Activated T-cell treated with anti-CD3 and anti-CD28 coated beads for 1 hour (primary cell): Measurements from ENCODE around the gene NIP7.
"Not testable (repeated sequence)": the region's sequence is repeated elsewhere in the genome, so short reads cannot be mapped to it uniquely, and the experiment has no call there.

ENCODE experiments used
- DNase-seq: peaks from one replicate; pipeline ENCODE4 v3.0.0-alpha.2; 2020; ENCODE audit warnings: low read depth

The NIP7 gene

DNA sequence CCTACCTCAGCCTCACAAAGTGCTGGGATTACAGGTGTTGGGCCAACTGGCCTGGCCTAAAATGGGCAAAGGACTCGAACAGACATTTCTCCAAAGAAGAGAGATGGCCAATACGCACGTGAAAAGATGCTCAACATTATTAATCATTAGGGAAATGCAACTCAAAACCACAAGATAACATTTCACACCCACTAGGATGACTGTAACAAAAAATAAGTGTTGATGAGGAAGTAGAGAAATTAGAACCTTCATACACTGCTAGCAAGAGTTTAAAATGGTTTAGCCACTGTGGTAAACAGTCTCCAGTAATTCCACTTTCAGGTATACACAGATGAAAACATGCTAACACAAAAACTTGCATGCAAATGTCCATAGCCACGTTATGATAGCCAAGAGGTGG is 6.4 kb downstream of the NIP7 start:
- no peak for DNase-seq

DNA sequence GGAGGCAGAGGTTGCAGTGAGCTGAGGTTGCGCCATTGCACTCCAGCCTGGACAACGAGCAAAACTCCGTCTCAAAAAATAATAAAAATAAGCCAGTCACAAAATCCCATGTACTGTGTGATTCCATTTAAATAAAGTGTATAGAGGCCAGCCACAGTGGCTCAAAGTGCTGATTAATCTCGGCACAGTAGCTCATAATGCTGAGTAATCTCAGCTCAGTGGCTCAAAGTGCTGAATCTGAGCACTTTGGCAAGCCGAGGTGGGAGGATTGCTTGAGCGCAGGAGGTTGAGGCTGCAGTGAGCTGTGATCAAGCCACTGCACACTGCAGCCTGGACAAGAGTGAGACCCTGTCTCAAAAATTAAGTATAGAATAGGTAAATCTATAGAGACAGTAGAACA is 7.1 kb downstream of the NIP7 start:
- no peak for DNase-seq

DNA sequence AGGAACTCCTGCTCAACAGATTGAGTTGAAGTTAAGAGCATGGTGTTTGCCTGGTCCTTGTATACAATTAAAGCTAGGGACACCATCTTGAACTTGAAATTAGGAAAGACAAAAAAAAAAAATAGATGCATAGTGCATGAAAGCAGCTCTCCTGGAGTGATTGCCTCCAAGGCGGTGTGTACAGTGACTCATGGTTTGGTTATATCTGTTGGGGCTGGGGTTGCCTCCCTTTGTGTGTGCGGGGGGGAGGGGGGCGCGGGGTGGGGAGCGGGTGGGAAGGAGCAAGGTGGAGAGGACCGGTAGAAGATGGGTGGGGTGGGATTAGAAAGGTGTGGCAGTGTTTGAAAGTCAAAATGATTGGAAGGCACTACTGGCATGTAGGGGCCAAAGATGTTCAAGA is 8.7 kb downstream of the NIP7 start:
- DNase-seq = no peak

DNA sequence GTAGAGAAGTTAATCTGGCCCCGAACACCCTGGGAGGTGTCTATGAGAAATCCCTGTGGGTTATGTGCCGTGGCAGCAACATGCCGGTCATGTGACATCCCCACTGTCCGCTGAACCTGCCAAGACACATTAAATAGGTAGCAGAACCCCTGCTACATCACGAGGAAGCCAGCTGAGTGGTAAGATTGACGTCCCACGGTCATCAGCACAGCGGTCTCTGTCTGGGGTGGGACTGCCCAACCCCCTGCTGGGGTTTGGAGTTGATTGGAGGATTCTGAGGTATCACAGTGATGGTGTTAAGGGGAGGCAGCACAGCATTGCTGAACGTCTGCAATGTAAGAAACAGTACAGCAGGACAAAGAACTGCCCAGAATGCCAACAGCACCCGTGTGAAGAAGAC is 10.0 kb downstream of the NIP7 start:
- no peak for DNase-seq

DNA sequence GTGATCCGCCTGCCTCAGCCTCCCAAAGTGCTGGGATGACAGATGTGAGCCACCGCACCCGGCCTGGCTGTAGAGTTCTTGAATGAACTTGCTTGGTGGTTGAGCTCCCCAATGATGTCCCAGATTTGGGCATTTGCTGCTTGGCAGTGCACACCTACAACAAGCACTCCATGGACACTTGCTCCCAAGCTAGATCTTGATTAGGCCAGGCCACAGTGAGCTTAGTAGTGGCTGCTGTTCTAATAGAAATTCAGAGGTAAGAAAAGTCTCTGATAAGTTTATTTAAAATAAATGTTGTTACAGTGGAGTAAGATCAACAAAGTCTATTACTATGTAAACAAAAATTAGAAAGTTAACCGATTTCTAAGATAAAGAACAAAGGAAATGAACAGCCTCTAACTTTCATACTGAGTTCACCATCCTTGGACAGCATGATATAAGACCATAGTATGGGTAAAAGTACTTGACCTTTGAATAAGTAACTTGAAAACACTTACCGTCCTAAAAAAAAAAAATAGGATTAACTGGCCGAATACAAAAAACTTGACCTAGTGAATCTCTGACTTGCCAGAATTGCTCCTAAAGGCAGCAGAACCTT is 11.1 kb downstream of the NIP7 start:
- DNase-seq = no peak

DNA sequence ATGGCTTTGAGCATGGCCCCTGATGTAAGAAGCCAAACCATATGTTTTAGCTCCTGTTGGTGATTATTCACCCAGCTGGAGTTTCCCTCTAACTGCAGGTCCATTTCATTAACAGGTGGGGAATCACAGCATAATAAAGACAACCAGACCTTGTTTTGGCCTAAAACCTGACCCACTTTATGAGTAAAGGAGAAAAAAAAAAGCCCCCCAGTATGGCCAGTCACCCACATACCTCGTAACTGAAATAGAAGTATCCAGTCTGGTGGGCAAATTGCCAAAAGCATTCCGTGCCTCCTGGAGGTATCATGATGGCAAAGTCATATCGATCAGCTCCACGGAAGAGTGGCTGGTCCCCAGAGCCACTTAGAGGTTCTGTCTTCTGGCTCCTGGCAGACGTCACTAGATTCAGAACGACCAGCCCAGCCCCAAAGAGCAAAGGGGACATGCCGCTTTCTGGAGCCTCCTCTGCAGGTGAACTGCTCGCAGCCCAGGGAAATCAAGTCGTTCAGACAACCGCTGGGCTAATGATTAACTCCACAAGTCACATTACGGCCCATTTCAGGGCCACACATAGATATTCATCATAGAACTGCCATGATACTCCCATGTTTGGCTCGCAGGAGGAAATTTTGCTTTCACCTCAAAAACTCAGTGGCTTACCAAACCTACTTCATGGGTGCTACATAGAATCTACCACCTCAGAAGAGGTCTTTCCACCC is 11.9 kb downstream of the NIP7 start, which contains the start of gene TMED6:
Gene TMED6, minus strand, starts transcription at position 478 of the 719 bp plus-strand sequence. Its CDS starts 33 bp downstream, at position 445.
- no peak for DNase-seq

DNA sequence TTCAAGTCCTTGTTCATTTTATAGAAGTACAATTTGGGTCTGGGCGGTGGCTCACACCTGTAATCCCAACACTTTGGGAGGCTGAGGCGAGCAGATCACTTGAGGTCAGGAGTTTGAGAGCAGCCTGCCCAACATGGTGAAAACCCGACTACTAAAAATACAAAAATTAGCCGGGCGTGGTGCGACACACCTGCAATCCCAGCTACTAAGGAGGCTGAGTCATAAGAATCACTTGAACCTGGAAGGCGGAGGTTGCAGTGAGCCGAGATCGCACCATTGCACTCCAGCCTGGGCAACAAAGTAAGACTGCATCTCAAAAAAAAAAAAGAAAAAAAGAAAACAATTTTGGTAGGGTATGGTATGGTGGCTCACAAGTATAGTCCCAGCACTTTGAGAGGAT is 20.5 kb downstream of the NIP7 start:
- DNase-seq = not testable (repeated sequence)

DNA sequence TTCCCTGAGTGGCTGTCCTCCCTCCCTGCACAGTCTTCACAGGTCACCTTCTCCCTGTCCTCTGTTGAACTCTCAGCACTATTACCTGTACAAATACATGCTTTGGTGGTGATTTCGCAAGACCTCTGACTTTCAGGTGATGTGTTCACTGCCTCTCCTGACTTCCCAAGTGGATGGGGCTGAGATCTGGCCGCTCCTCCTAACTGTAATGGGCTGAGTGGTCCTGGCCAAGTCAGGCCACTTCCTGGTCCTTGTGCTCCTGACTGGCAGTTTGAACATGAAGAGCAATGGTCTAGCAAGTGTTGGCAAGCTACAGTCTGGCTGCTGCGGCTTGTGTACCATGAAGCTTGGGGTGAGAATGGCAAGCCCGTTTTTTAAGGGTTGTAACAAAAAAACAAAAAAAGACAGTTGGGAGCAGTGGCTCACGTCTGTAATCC is 23.7 kb downstream of the NIP7 start:
- no peak for DNase-seq

DNA sequence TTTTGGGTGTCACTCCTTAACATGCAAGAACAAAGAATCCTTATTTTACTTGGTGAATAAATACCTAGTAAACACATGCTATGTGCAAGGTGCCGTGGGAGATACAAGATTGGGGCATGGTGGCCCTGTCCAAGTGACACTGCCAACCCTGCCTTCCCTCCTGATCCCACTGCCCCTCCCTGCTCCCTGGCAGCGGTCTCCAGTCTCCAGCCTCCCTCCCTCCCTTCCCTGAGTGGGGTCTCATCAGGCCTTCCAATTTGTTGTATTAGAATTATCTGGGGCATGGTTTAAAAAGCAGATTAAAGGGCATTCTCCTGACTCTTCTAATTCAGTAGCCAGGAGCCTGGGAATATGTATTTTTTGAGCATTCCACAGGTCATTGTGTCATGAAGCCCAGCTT is 24.5 kb downstream of the NIP7 start:
- no peak for DNase-seq

DNA sequence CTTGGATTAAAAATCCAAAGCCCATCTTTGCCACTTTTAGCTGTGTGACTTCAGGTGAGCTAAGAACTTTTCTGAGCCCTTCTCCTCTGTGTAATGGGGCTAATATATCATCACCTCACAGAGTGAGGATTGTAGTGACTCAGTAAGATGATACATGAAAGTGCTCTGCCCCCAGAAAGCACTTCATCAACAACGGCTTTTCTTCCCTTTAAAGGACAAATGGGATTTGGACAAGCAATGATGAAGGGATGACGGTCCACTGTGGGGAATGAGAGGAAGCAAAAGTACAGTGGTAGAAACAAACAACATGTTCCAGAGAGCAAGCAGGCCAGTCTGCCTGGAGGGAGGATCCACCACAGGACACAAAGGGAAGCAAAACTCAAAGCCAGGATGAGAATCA is 26.3 kb downstream of the NIP7 start:
- no peak for DNase-seq

DNA sequence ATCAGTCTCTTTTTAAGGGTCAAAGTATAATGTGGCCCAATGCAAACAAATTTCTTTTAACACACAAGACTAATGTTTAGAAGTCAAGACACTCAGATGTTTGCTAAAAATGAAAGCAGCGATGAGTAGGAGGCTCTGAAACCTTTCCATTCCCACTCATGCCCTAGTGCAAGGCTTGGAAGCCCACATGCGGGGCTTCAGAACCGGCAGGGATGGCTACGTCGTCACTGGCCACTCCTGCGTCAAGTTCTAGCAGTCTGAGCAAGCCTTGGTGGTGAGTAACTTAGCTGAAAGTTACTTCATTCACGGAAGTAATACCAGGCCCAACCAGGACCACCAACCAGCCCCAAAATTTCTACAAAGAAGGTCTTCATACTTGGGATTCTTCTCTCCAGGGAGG is 26.9 kb downstream of the NIP7 start:
- DNase-seq = no peak

DNA sequence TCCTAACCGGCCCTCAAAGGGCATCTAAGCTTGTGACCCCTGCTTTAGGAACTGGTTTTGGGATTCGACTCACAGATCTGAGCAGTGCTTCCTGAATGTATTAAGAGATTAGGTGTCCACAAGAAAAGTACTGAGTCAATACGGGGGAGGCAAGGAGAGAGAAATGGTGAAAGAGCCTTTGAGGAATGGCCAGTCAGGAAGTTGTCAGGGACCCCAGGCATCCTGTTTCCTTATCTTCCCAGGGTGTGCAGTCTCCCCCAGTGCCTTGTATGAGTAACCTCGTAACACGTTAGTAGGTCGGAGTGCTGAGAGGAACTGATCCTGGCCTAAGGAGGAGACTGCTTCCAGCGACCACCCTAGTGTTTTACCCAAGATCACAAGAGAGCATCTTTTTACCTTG is 28.4 kb downstream of the NIP7 start:
- DNase-seq = no peak

DNA sequence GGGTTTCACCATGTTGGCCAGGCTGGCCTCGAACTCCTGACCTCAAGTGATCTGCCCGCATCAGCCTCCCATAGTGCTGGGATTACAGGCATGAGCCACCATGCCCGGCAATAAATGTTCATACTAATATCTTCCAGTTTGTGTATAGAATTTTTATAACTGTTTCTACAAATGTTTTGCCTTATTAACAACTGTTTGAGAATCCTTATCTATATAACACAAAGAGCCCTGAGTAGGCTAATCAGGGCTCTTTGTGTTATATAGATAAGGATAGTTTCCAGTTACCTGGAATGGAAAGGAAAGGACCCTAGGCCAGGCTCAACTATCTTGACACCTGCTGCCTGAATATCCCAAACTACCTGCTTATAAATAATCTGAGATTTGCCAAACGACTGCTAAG is 29.3 kb downstream of the NIP7 start:
- no peak for DNase-seq

DNA sequence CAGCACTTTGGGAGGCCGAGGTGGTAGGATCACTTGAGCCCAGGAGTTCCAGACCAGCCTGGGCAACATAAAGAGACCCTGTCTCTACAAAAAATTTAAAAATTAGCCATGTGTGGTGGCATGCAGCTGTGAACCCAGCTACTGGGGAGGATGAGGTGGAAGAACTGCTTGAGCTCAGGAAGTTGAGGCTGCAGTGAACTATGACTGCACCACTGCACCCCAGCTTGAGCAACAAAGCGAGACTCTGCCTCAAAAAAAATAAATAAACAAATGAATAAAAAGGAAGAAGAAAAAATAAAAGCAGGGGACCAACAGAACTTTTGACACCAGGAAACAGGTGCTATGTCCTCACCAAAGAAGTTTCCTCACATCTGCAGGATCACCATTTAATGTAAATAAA is 32.0 kb downstream of the NIP7 start:
- no peak for DNase-seq

DNA sequence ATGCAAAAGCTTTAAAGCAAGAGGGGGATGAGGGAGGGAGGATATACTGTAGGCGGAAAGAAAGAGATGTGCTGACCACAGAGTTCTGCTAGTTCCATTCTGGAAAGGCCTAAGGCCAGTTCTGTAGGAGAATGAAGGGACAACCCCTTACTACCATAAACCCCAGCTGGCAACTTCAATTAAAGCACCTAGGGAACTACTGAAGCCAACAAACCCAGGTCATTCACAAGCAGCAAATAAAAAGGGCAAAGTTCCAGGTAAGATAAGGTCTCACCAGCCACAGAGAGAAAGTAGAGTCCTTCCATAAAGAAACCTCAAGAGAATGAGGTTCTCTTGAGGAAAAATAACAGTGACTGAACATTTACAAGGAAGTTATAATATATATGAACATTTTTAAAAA is 33.4 kb downstream of the NIP7 start:
- no peak for DNase-seq

DNA sequence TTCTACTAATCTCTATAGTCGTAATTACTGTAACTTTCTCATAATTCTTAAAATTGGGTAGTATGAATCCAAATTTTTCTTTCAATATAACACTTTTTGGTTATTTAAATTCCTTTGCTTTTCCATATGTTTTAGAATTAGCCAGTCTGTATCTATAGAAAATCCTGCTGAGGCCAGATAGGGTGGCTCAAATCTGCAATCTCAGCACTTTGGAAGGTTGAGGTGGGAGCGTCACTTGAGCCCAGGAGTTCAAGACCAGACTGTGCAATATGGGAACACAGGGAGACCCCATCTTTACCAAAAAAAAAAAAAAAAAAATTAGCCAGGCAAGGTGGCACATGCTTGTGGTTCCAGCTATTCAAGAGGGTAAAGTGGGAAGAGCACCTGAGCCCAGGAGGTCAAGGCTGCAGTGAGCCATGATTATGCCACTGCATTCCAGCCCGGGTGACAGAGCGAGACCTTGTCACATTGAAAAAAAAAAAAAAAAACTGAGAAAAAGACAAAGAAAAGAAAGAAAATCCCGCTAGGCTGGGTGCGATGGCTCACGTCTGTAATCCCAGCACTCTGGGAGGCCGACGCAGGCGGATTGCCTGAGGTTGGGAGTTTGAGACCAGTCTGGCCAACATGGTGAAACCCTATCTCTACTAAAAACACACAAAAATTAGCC is 37.0 kb downstream of the NIP7 start:
- no peak for DNase-seq

DNA sequence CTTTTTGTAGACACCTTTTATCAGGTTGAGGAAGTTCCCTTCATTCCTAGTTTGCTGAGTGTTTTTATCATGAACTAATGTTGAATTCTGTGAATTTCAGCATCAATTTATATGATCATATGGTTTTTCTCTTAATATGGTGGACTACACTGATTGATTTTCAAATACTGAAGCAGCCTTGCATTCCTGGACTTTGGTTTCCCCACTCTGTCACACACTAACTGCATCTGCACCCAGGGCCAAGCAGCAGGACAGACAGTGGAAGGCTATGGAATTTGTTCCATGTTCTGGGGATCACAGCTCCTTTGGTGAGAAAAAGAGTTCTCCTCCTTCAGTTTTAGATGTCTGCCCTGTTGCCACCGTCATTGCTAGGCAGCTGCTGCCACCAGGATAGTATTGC is 38.5 kb downstream of the NIP7 start:
- no peak for DNase-seq

DNA sequence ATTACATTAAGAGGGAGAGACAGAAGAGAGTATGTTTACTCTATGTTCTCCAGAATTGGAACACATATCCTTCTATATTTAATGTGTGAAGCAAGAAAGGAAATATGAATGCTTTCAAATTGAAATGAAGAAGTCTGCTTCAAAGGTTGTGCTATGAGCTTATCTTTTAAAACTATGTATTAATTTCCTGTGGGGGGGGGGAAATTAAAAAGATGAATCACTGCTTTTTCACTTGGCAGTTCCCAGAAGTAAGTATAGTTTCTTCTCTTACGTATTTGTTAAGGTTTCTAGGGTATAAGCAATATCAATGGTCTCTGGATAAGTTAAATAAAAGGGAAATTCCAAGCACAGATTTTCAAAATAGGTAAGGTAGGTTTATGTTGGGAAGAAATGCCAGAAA is 39.2 kb downstream of the NIP7 start:
- no peak for DNase-seq

DNA sequence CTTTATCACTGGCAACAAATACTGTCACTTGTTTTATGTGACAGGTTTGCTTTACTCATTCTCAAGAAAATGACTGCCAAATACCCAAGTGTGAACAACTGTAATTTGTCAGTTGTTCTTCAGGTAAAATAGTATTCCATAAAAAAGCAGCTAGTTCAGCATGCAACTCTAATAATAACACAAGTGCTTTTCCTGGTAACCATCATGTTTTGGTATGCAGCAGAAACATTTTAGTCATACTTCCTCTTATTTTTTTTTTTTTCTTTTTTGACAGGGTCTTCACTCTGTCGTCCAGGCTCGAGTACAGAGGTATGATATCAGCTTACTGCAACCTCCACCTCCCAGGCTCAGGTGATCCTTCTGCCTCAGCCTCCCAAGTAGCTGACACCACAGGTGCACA is 41.7 kb downstream of the NIP7 start:
- no peak for DNase-seq

DNA sequence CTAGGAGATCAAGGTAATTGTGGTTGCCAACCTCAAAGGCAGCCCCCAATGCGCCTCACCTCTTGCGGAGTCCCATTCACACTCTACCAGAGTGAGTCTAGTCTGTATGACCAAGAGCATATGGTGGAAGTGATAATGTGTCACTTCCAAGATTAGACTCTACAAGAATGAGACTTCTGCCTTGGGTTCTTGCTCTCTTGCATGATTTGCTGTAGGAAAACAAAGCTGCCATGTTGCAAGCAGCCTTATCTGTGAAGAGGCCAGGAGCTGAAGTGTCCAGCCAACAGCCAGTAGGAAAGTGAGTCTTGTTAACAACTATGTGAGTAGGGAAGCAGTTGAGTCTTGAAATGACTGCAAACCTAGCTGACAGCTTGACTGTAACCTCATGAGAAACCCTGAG is 42.8 kb downstream of the NIP7 start:
- DNase-seq = no peak

DNA sequence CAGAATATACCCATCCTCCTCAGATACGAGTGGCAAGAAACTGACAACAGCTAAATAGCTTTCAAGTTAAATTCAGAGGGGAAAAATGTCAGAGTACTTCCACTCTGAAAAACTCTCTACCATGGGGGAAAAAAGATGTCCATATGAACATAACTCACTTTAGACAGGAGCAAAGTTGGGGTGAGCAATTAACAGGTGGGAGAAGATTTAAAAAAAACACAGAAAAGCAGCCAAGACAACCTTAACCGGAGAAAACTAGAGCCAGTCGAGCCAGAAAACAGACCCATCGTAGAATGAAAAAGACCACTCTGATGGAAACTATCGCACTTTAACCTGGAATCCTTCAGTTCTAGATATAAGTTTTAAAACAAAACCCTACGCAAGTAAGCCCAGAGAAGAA is 45.4 kb downstream of the NIP7 start:
- no peak for DNase-seq

DNA sequence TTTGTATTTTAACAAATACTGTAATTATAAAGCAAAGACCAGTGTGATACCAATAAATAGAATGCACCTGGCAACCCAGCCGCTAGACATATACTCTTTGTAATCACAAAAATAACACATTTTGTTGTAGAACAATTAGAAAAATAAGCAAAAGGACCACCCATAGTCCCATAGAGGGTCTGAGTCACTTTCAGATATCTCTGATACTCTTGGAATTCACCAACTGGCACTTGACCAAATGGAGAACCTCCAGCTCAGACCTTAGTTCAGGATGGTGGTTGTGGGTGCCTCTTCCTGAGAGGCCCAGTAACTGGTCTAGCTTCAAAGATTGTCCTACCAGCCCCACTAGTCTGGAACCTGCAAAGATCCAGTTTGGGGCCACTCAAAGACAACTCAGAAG is 47.0 kb downstream of the NIP7 start:
- DNase-seq = no peak
